Measurements from ENCODE around the gene ADK.

- TF ChIP-seq CTCF (IDR thresholded peaks at IDR 0.05) (no peak), POLR2AphosphoS5 (IDR thresholded peaks at IDR 0.05) (no peak), POLR2A (IDR thresholded peaks at IDR 0.05) (no peak), EP300 (IDR thresholded peaks at IDR 0.05) (no peak)
These were observed 47.3 kb upstream of the ADK start for GRCh38 chr10:74103560-74104258.

Measured in stomach (tissue), 4 donors.